ENCODE data around the gene EGLN2. TPM values are rescaled to one million over a fixed set of nuclear protein-coding genes. Genes with fewer than 3 reads are reported as not detected.
"Not testable (repeated sequence)": the region's sequence is repeated elsewhere in the genome, so short reads cannot be mapped to it uniquely, and the experiment has no call there.

Gene EGLN2
- total RNA-seq, 1 donor from 2014 or later, result 37.1 TPM

DNA sequence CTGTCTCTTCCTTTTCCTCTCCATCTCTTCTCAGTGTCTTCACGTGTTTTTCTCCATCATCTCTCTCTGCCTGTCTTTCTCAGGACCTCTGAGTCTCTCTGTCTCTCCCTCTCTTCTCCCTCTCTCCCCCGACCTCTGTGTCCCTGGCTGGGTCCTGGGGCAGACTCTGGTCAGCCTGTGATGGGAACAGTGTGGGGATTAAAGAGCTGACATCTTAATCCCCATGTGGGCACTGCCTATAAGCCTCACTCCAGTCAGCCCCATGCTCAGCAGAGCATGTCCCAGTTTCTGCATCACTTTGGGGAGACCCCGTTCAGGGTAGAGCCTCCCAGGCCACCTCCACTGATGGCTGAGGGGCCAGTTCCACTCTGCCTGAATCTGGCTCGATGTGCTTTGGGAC lies 16.2 kb downstream of the EGLN2 start:
- Histone ChIP-seq H3K27ac (ENCODE audit: low read depth, low read length) (no peak overlapping the region), H3K27me3 (ENCODE audit: control insufficient read depth in 3 of 3, insufficient read depth in 3 of 3, low read length in 3 of 3) (no peaks in the 10 kb centered on the region), H3K9me3 (ENCODE audit: control insufficient read depth in 3 of 3, low read length in 3 of 3) (no peaks in the 10 kb centered on the region), H3K36me3 (ENCODE audit: control insufficient read depth in 3 of 3, insufficient read depth in 3 of 3, low read length in 3 of 3) (no peaks in the 10 kb centered on the region), H3K9ac (ENCODE audit: low read depth in 1 of 3, low read length in 3 of 3) (no peak overlapping the region), H3K4me3 (ENCODE audit: low read length in 3 of 3) (no peak overlapping the region), H3K4me1 (ENCODE audit: control insufficient read depth in 3 of 3, insufficient read depth in 3 of 3, low read length in 3 of 3) (peaks cover 14 to 25% (median 22%) of the 10 kb centered on the region in 3 donors)

GRCh38 chr19:40818480-40819399 lies 19.7 kb downstream of the EGLN2 start:
- peaks cover 16 to 20% (median 20%) of the 10 kb centered on the region in 3 donors for H3K4me1 ChIP-seq (ENCODE audit: control insufficient read depth in 3 of 3, insufficient read depth in 3 of 3, low read length in 3 of 3)
- peak overlapping the region in 2 of 3 donors; percentile 61 to 62 for H3K9ac ChIP-seq (ENCODE audit: low read depth in 1 of 3, low read length in 3 of 3)
- H3K4me3 ChIP-seq (ENCODE audit: low read length in 3 of 3), result peak overlapping the region; percentile 38 to 73 (median 60)
- H3K27me3 ChIP-seq (ENCODE audit: control insufficient read depth in 3 of 3, insufficient read depth in 3 of 3, low read length in 3 of 3); H3K9me3 ChIP-seq (ENCODE audit: control insufficient read depth in 3 of 3, low read length in 3 of 3); H3K27ac ChIP-seq (ENCODE audit: low read depth, low read length); H3K36me3 ChIP-seq (ENCODE audit: control insufficient read depth in 3 of 3, insufficient read depth in 3 of 3, low read length in 3 of 3): not testable (repeated sequence)

DNA sequence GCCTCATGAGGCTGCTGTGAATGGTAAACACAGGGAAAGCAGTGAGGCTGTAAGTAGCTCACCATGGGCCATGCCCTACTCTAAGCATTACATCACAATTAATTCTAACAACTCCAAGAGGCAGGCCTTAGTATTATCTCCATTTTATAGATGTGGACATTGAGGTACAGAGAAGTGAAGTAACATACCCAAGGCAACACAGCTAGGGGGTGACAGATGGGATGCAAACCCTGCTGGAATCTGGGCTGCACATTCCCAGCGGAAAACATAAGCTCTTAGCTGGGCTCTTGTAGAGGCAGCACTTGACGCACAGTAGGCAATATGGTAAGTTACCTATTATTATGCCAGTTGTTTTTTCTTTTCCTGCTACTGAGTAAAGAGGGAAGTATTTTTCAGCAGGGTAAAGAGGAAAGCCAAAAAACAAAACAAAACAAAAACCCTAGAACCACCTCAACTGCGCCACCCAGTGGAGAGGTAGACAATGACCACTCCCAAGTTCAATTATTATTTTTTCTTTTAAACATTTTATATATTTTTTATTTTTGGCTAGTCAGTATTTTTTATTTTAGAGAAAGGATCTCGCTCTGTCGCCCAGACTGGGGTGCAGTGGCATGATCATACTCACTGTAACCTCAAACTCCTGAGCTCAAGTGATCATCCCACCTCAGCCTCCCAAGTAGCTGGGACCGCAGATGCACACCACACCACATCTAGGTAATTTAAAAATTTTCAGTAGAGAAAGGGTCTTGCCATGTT lies 20.7 kb downstream of the EGLN2 start:
- Histone ChIP-seq H3K4me3 (ENCODE audit: low read length in 3 of 3) (peak overlapping the region in 1 of 3 donors; percentile 7), H3K4me1 (ENCODE audit: control insufficient read depth in 3 of 3, insufficient read depth in 3 of 3, low read length in 3 of 3) (peaks cover 19 to 20% (median 20%) of the 10 kb centered on the region in 3 donors)
- H3K27ac ChIP-seq (ENCODE audit: low read depth, low read length); H3K9me3 ChIP-seq (ENCODE audit: control insufficient read depth in 3 of 3, low read length in 3 of 3); H3K36me3 ChIP-seq (ENCODE audit: control insufficient read depth in 3 of 3, insufficient read depth in 3 of 3, low read length in 3 of 3); H3K9ac ChIP-seq (ENCODE audit: low read depth in 1 of 3, low read length in 3 of 3); H3K27me3 ChIP-seq (ENCODE audit: control insufficient read depth in 3 of 3, insufficient read depth in 3 of 3, low read length in 3 of 3): not testable (repeated sequence)

DNA sequence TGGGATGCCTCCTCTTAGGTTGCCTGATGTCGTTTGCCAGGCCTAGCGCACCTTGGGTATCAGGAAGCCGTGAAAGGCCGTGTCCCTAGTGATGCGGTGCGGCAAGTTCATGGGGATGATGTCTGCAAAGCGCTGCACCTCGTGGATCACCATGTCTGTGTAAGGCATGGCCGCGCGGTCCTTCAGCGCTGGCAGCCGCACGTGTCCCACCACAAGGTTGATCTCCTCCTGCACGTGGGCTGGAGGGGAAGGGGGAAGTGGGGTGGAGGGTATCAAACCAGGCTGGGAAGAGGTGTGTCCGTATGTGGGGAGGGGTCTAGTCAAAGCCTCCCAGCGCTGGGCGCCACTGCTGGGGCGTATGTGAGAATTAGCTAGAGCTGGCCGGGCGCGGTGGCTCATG lies 23.2 kb downstream of the EGLN2 start:
- H3K4me3 ChIP-seq (ENCODE audit: low read length in 3 of 3), result no peak overlapping the region
- no peak overlapping the region for H3K27ac ChIP-seq (ENCODE audit: low read depth, low read length)
- no peak overlapping the region for H3K9ac ChIP-seq (ENCODE audit: low read depth in 1 of 3, low read length in 3 of 3)
- no peaks in the 10 kb centered on the region for H3K27me3 ChIP-seq (ENCODE audit: control insufficient read depth in 3 of 3, insufficient read depth in 3 of 3, low read length in 3 of 3)
- peaks cover 19 to 20% (median 20%) of the 10 kb centered on the region in 3 donors for H3K4me1 ChIP-seq (ENCODE audit: control insufficient read depth in 3 of 3, insufficient read depth in 3 of 3, low read length in 3 of 3)
- no peaks in the 10 kb centered on the region for H3K9me3 ChIP-seq (ENCODE audit: control insufficient read depth in 3 of 3, low read length in 3 of 3)
- H3K36me3 ChIP-seq (ENCODE audit: control insufficient read depth in 3 of 3, insufficient read depth in 3 of 3, low read length in 3 of 3), result peaks cover 6% of the 10 kb centered on the region in 3 donors

GRCh38 chr19:40822704-40823553 lies 23.9 kb downstream of the EGLN2 start:
- H3K4me3 ChIP-seq (ENCODE audit: low read length in 3 of 3); H3K36me3 ChIP-seq (ENCODE audit: control insufficient read depth in 3 of 3, insufficient read depth in 3 of 3, low read length in 3 of 3); H3K27me3 ChIP-seq (ENCODE audit: control insufficient read depth in 3 of 3, insufficient read depth in 3 of 3, low read length in 3 of 3); H3K9ac ChIP-seq (ENCODE audit: low read depth in 1 of 3, low read length in 3 of 3); H3K27ac ChIP-seq (ENCODE audit: low read depth, low read length); H3K9me3 ChIP-seq (ENCODE audit: control insufficient read depth in 3 of 3, low read length in 3 of 3): not testable (repeated sequence)
- peaks cover 19 to 20% (median 20%) of the 10 kb centered on the region in 3 donors for H3K4me1 ChIP-seq (ENCODE audit: control insufficient read depth in 3 of 3, insufficient read depth in 3 of 3, low read length in 3 of 3)

DNA sequence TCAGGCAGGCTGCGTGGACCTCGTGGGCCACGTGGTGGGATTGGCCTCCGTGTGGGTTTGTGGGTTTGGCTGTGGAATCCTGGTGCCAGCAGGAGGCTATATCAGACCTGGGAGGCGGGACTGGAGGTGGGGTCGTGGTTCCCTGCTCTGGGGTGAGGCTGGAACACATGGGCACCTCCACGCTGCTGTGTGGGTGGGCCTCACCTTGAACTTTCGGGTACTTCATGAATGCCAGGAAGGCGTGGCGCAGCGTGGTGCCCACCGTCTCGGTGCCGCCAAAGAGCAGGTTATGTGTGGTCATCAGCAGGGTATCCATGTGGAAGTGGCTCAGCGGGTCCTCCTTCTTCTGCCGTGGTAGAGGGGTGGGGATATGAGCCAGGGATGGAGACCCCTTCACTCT lies 25.9 kb downstream of the EGLN2 start:
- H3K27ac ChIP-seq (ENCODE audit: low read depth, low read length); H3K4me3 ChIP-seq (ENCODE audit: low read length in 3 of 3); H3K9me3 ChIP-seq (ENCODE audit: control insufficient read depth in 3 of 3, low read length in 3 of 3); H3K27me3 ChIP-seq (ENCODE audit: control insufficient read depth in 3 of 3, insufficient read depth in 3 of 3, low read length in 3 of 3); H3K9ac ChIP-seq (ENCODE audit: low read depth in 1 of 3, low read length in 3 of 3); H3K4me1 ChIP-seq (ENCODE audit: control insufficient read depth in 3 of 3, insufficient read depth in 3 of 3, low read length in 3 of 3): not testable (repeated sequence)
- peaks cover 8 to 12% (median 9%) of the 10 kb centered on the region in 3 donors for H3K36me3 ChIP-seq (ENCODE audit: control insufficient read depth in 3 of 3, insufficient read depth in 3 of 3, low read length in 3 of 3)

GRCh38 chr19:40825460-40826095 lies 26.6 kb downstream of the EGLN2 start:
- H3K27ac ChIP-seq (ENCODE audit: low read depth, low read length); H3K9ac ChIP-seq (ENCODE audit: low read depth in 1 of 3, low read length in 3 of 3); H3K9me3 ChIP-seq (ENCODE audit: control insufficient read depth in 3 of 3, low read length in 3 of 3); H3K4me1 ChIP-seq (ENCODE audit: control insufficient read depth in 3 of 3, insufficient read depth in 3 of 3, low read length in 3 of 3); H3K4me3 ChIP-seq (ENCODE audit: low read length in 3 of 3); H3K27me3 ChIP-seq (ENCODE audit: control insufficient read depth in 3 of 3, insufficient read depth in 3 of 3, low read length in 3 of 3): not testable (repeated sequence)
- peaks cover 8 to 12% (median 9%) of the 10 kb centered on the region in 3 donors for H3K36me3 ChIP-seq (ENCODE audit: control insufficient read depth in 3 of 3, insufficient read depth in 3 of 3, low read length in 3 of 3)

DNA sequence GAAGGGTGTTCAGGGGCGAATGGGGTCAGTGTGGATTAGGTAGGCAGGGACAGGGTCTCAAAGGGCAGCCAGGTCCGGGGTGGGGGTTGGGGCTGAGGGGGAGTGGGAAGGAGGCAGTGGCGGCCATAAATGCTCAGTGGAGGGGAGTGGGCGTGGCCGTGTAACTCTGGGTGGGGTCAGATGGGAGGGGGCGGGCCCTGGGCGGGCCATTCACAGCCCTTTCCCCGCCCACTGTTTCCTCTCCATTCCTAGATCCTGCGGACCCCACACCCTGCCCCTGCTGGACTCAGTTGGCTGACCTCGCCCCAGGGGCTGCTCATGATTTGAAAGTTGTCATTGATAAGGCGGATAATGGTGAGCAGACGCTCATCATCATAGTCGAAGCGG lies 27.3 kb downstream of the EGLN2 start:
- H3K4me3 ChIP-seq (ENCODE audit: low read length in 3 of 3); H3K4me1 ChIP-seq (ENCODE audit: control insufficient read depth in 3 of 3, insufficient read depth in 3 of 3, low read length in 3 of 3); H3K27me3 ChIP-seq (ENCODE audit: control insufficient read depth in 3 of 3, insufficient read depth in 3 of 3, low read length in 3 of 3); H3K27ac ChIP-seq (ENCODE audit: low read depth, low read length); H3K9me3 ChIP-seq (ENCODE audit: control insufficient read depth in 3 of 3, low read length in 3 of 3); H3K9ac ChIP-seq (ENCODE audit: low read depth in 1 of 3, low read length in 3 of 3): not testable (repeated sequence)
- H3K36me3 ChIP-seq (ENCODE audit: control insufficient read depth in 3 of 3, insufficient read depth in 3 of 3, low read length in 3 of 3), result peaks cover 8 to 12% (median 9%) of the 10 kb centered on the region in 3 donors

GRCh38 chr19:40826699-40827385 lies 27.9 kb downstream of the EGLN2 start:
- not testable (repeated sequence) for H3K27me3 ChIP-seq (ENCODE audit: control insufficient read depth in 3 of 3, insufficient read depth in 3 of 3, low read length in 3 of 3); H3K4me3 ChIP-seq (ENCODE audit: low read length in 3 of 3); H3K9ac ChIP-seq (ENCODE audit: low read depth in 1 of 3, low read length in 3 of 3); H3K9me3 ChIP-seq (ENCODE audit: control insufficient read depth in 3 of 3, low read length in 3 of 3); H3K27ac ChIP-seq (ENCODE audit: low read depth, low read length)
- H3K36me3 ChIP-seq (ENCODE audit: control insufficient read depth in 3 of 3, insufficient read depth in 3 of 3, low read length in 3 of 3), result peaks cover 8 to 12% (median 9%) of the 10 kb centered on the region in 3 donors
- peaks cover 10 to 13% (median 10%) of the 10 kb centered on the region in 3 donors for H3K4me1 ChIP-seq (ENCODE audit: control insufficient read depth in 3 of 3, insufficient read depth in 3 of 3, low read length in 3 of 3)

Measured in skeletal muscle tissue (tissue), 4 donors.